ENCODE data around the gene C19orf25.

Gene C19orf25

GRCh38 chr19:1427221-1427920, 51.6 kb downstream of the C19orf25 start:
- peak; percentile 21 for DNase-seq

GRCh38 chr19:1426736-1427135, 52.3 kb downstream of the C19orf25 start:
- DNase-seq: no peak

- no peak for DNase-seq
Measured at GRCh38 chr19:1425902-1426301, 53.1 kb downstream of the C19orf25 start.

- no peak for DNase-seq
Measured at GRCh38 chr19:1425102-1425837, 53.7 kb downstream of the C19orf25 start.

- DNase-seq: no peak
Measured at GRCh38 chr19:1424192-1424955, 54.6 kb downstream of the C19orf25 start.

GRCh38 chr19:1423436-1424191, 55.4 kb downstream of the C19orf25 start:
- no peak for DNase-seq
